Thyroid gland (tissue), 4 donors: ENCODE data around the gene RIC3. TPM values are rescaled to one million over a fixed set of nuclear protein-coding genes. Genes with fewer than 3 reads are reported as not detected.

ENCODE experiments used
- DNase-seq, 2 donors: peaks; one replicate each; pipeline ENCODE4 v3.0.0-alpha.2; 2019
- H3K27ac ChIP-seq, 3 donors: fragments of 200-600 bp; sonication (generic); 1 replicate in 2 of 3; 2 replicates in 1 of 3; pipeline ENCODE4 v1.5.1; 2016 to 2019; ENCODE audit warnings: mild to moderate bottlenecking in 1 of 3, moderate library complexity in 1 of 3
- H3K27me3 ChIP-seq: fragments of 200-600 bp; sonication (generic); one replicate; pipeline ENCODE4 v1.5.1; 2019
- H3K36me3 ChIP-seq, 2 donors: fragments of 200-600 bp; sonication (generic); one replicate each; pipeline ENCODE4 v1.5.1; 2016 to 2019
- H3K4me1 ChIP-seq, 2 donors: fragments of 200-600 bp; sonication (generic); one replicate each; pipeline ENCODE4 v1.5.1; 2017 to 2019
- H3K4me3 ChIP-seq, 3 donors: fragments of 200-600 bp; sonication (generic); replicated peaks in 1 of 3; 1 replicate in 2 of 3; 2 replicates in 1 of 3; pipeline ENCODE4 v1.5.1; 2016; ENCODE audit warnings: mild to moderate bottlenecking in 1 of 3
- H3K9me3 ChIP-seq: fragments of 200-600 bp; sonication (generic); one replicate; pipeline ENCODE4 v1.5.1; 2017
- CTCF ChIP-seq, 6 experiments: fragments of 200-600 bp in 3 of 6; fragments of 450-650 bp in 3 of 6; sonication (generic) in 3 of 6; IDR thresholded peaks; one replicate each; pipeline ENCODE4 v1.5.1; 2016 to 2019; ENCODE audit warnings: antibody characterized with exemption in 6 of 6, mild to moderate bottlenecking in 2 of 6, inconsistent platforms in 1 of 6, moderate library complexity in 1 of 6
- POLR2A ChIP-seq, 2 donors: fragments of 450-650 bp; IDR thresholded peaks; one replicate each; pipeline ENCODE4 v1.6.1; 2017; ENCODE audit warnings: antibody characterized with exemption in 2 of 2, mild to moderate bottlenecking in 2 of 2, moderate library complexity in 1 of 2
- WGBS, 2 donors: methylation state at CpG; one replicate each; pipeline ENCODE4 v1.1.5; 2017; 5-methylcytosine and 5-hydroxymethylcytosine counted together
- intact Hi-C: fragments of 100-400 bp; cut with DNase I; formaldehyde crosslinking; loops from one replicate; pipeline ENCODE4 v1.15.1; 2023
- total RNA-seq, 4 donors: library from RNA; depleted of rRNA; stranded (reverse); fragments of >200 nt; gene quantifications; one replicate each; pipeline ENCODE4 v1.2.3, GENCODE V29; 2016

Gene RIC3
- total RNA-seq, 4 donors from 2014 or later, result 38.2 to 96.9 (median 46.9) TPM

GRCh38 chr11:8138526-8138925, 30.3 kb downstream of the RIC3 start:
- intact Hi-C loops, result no loop called here
- H3K27me3 ChIP-seq, result no peaks in the 10 kb centered on the region
- no peaks in the 10 kb centered on the region for H3K4me1 ChIP-seq
- H3K27ac ChIP-seq, result no peak overlapping the region
- DNase-seq, result no peak
- TF ChIP-seq POLR2A (IDR thresholded peaks at IDR 0.05) (no peak), CTCF (IDR thresholded peaks at IDR 0.05) (no peak)
- WGBS, 2 donors, result 92 to 94% methylated on average over 2 of the region's 2 CpGs
- no peak overlapping the region for H3K4me3 ChIP-seq
- no peaks in the 10 kb centered on the region for H3K9me3 ChIP-seq
- H3K36me3 ChIP-seq, result no peaks in the 10 kb centered on the region

GRCh38 chr11:8127447-8127846, 41.4 kb downstream of the RIC3 start:
- DNase-seq, result no peak
- no peaks in the 10 kb centered on the region for H3K4me1 ChIP-seq
- intact Hi-C loops, result no loop called here
- H3K27me3 ChIP-seq, result no peaks in the 10 kb centered on the region
- WGBS, 2 donors, result 60 to 61% methylated on average over 2 of the region's 2 CpGs
- no peaks in the 10 kb centered on the region for H3K36me3 ChIP-seq
- no peaks in the 10 kb centered on the region for H3K9me3 ChIP-seq
- TF ChIP-seq POLR2A (IDR thresholded peaks at IDR 0.05) (no peak), CTCF (IDR thresholded peaks at IDR 0.05) (no peak)
- no peak overlapping the region for H3K4me3 ChIP-seq
- no peak overlapping the region for H3K27ac ChIP-seq

- H3K4me3 ChIP-seq, result no peak overlapping the region
- 67 to 73% methylated on average over 8 of the region's 8 CpGs for WGBS, 2 donors
- intact Hi-C loops, result no loop called here
- H3K36me3 ChIP-seq, result no peaks in the 10 kb centered on the region
- no peak for TF ChIP-seq CTCF (IDR thresholded peaks at IDR 0.05)
- TF ChIP-seq POLR2A (IDR thresholded peaks at IDR 0.05), result no peak
- no peaks in the 10 kb centered on the region for H3K9me3 ChIP-seq
- H3K27ac ChIP-seq, result no peak overlapping the region
- DNase-seq, result no peak
- H3K27me3 ChIP-seq, result no peaks in the 10 kb centered on the region
- H3K4me1 ChIP-seq, result no peaks in the 10 kb centered on the region
These were observed 42.1 kb downstream of the RIC3 start for GRCh38 chr11:8126649-8127289.

- Histone ChIP-seq H3K4me3 (no peak overlapping the region), H3K27ac (no peak overlapping the region), H3K36me3 (no peaks in the 10 kb centered on the region), H3K4me1 (no peaks in the 10 kb centered on the region), H3K27me3 (no peaks in the 10 kb centered on the region), H3K9me3 (no peaks in the 10 kb centered on the region)
- intact Hi-C loops, result no loop called here
- 89 to 96% methylated on average over 1 of the region's 1 CpG for WGBS, 2 donors
- DNase-seq, result no peak
- TF ChIP-seq POLR2A (IDR thresholded peaks at IDR 0.05) (no peak), CTCF (IDR thresholded peaks at IDR 0.05) (no peak)
These were observed 46.6 kb downstream of the RIC3 start for GRCh38 chr11:8122173-8122764.

- H3K27me3 ChIP-seq, result no peaks in the 10 kb centered on the region
- 79 to 88% methylated on average over 8 of the region's 8 CpGs for WGBS, 2 donors
These were observed 57.2 kb downstream of the RIC3 start for GRCh38 chr11:8111636-8112035.

More at GRCh38 chr11:8111636-8112035, 57.2 kb downstream of the RIC3 start:
- Histone ChIP-seq H3K36me3 (peaks cover 0 to 1% of the 10 kb centered on the region in 2 donors), H3K4me3 (no peak overlapping the region), H3K27ac (no peak overlapping the region), H3K4me1 (peaks cover 7 to 23% of the 10 kb centered on the region in 2 donors), H3K9me3 (no peaks in the 10 kb centered on the region)
- intact Hi-C loops, result no loop called here
- TF ChIP-seq POLR2A (IDR thresholded peaks at IDR 0.05) (no peak), CTCF (IDR thresholded peaks at IDR 0.05) (no peak)
- no peak for DNase-seq
